Muscle layer of colon (tissue), 2 donors: ENCODE results near the gene SNX30.

ENCODE experiments used
- H3K27ac ChIP-seq: one replicate; pipeline ENCODE4 v1.7.0; 2013; ENCODE audit warnings: low read depth, mild to moderate bottlenecking, low read length, moderate library complexity
- H3K27me3 ChIP-seq, 2 donors: one replicate each; pipeline ENCODE4 v1.7.0; 2013; ENCODE audit warnings: low read length in 2 of 2, mild to moderate bottlenecking in 2 of 2; ENCODE audit not compliant: insufficient read depth in 2 of 2, control insufficient read depth in 1 of 2
- H3K36me3 ChIP-seq: one replicate; pipeline ENCODE4 v1.7.0; 2013; ENCODE audit warnings: mild to moderate bottlenecking, low read length; ENCODE audit not compliant: insufficient read depth
- H3K4me1 ChIP-seq: one replicate; pipeline ENCODE4 v1.7.0; 2013; ENCODE audit warnings: mild to moderate bottlenecking, low read length; ENCODE audit not compliant: insufficient read depth
- H3K4me3 ChIP-seq, 2 donors: one replicate each; pipeline ENCODE4 v1.7.0; 2013; ENCODE audit warnings: low read length in 2 of 2, low read depth in 1 of 2, mild to moderate bottlenecking in 1 of 2, moderate library complexity in 1 of 2
- H3K9ac ChIP-seq: one replicate; pipeline ENCODE4 v1.7.0; 2013; ENCODE audit warnings: low read length
- H3K9me3 ChIP-seq: one replicate; pipeline ENCODE4 v1.7.0; 2013; ENCODE audit warnings: mild to moderate bottlenecking, low read length
- donor health status: abdominal sarcoma.
- donor health status: Adenocarcinoma of cecum.

The SNX30 gene

GRCh38 chr9:112921549-112921948 lies 171.0 kb downstream of the SNX30 start:
- no peak overlapping the region for H3K9ac ChIP-seq
- no peaks in the 10 kb centered on the region for H3K4me1 ChIP-seq
- no peaks in the 10 kb centered on the region for H3K36me3 ChIP-seq
- no peaks in the 10 kb centered on the region for H3K9me3 ChIP-seq
- H3K27ac ChIP-seq = no peak overlapping the region
- no peaks in the 10 kb centered on the region for H3K27me3 ChIP-seq
- H3K4me3 ChIP-seq = no peak overlapping the region
